ENCODE data around the gene HMG20B. TPM values are rescaled to one million over a fixed set of nuclear protein-coding genes. Genes with fewer than 3 reads are reported as not detected.

HMG20B gene
- total and polyA plus RNA-seq, 2 of the 8 experiments (the other 6 are each of a cell fraction or from before 2014, with no cell fraction given) = 42.9 to 74.2 TPM

- Histone ChIP-seq H4K8ac (ENCODE audit: extremely low read depth, insufficient read depth, low read length) (no peak overlapping the region), H3K4ac (replicated peaks; ENCODE audit: insufficient read length, low read depth, low read length) (no peak overlapping the region), H4K91ac (replicated peaks; ENCODE audit: insufficient read length, low read length) (no peak overlapping the region), H3K23me2 (ENCODE audit: low read depth, low read length) (peaks cover 9% of the 10 kb centered on the region; the same call in 1 of the 2 replicates), H3K14ac (ENCODE audit: insufficient read length) (no peak overlapping the region), H2AFZ (ENCODE audit: low read length) (no peak overlapping the region), H3K79me2 (ENCODE audit: control insufficient read depth in 1 of 2, insufficient read depth in 2 of 2, low read length in 2 of 2) (peaks cover 0 to 1% of the 10 kb centered on the region in 2 experiments; a peak in 1 of 4 replicates), H2BK120ac (replicated peaks; ENCODE audit: low read depth, low read length) (no peak overlapping the region), H4K20me1 (replicated peaks in 1 of 2; ENCODE audit: control insufficient read depth in 1 of 2, insufficient read depth in 2 of 2, low read length in 2 of 2) (peaks cover 0 to 9% of the 10 kb centered on the region in 2 experiments), H3K56ac (replicated peaks; ENCODE audit: insufficient read length, low read depth, low read length) (no peak overlapping the region), H3K27me3 (replicated peaks in 1 of 4; ENCODE audit: control insufficient read depth in 3 of 4, extremely low read depth in 1 of 4, insufficient read depth in 3 of 4, low read length in 3 of 4) (no peaks in the 10 kb centered on the region), H2BK5ac (ENCODE audit: low read depth, low read length) (no peak overlapping the region), H3K18ac (ENCODE audit: extremely low read depth, low read length) (no peak overlapping the region), H2BK15ac (ENCODE audit: low read length) (no peak overlapping the region), H4K5ac (ENCODE audit: insufficient read length, low read depth, low read length) (no peak overlapping the region), H2BK12ac (ENCODE audit: low read depth, low read length) (no peak overlapping the region), H3K23ac (ENCODE audit: insufficient read length) (no peak overlapping the region), H2AK5ac (ENCODE audit: low read depth, low read length) (no peak overlapping the region), H3K79me1 (ENCODE audit: low read depth, low read length) (no peaks in the 10 kb centered on the region), H3K9me3 (ENCODE audit: insufficient read depth in 2 of 2, low read depth in 1 of 2, low read length in 1 of 2) (no peaks in the 10 kb centered on the region), H3K4me2 (ENCODE audit: insufficient read depth in 1 of 2, low read depth in 2 of 2, low read length in 2 of 2) (no peak overlapping the region), H3K9ac (replicated peaks in 1 of 4; ENCODE audit: extremely low read depth in 1 of 4, low read depth in 3 of 4, low read length in 3 of 4) (no peak overlapping the region), H3K36me3 (ENCODE audit: control insufficient read depth in 2 of 4, insufficient read depth in 4 of 4, low read length in 3 of 4) (peaks cover 6 to 22% (median 14%) of the 10 kb centered on the region in 4 experiments; a peak in 6 of 8 replicates), H2BK20ac (ENCODE audit: low read length) (no peak overlapping the region), H3K4me3 (ENCODE audit: extremely low read depth in 1 of 4, insufficient read depth in 2 of 4, low read depth in 3 of 4, low read length in 4 of 4) (no peak overlapping the region), H3K4me1 (replicated peaks in 1 of 4; ENCODE audit: control insufficient read depth in 3 of 4, insufficient read depth in 4 of 4, low read length in 3 of 4) (no peaks in the 10 kb centered on the region; a peak in 1 of 7 replicates), H3K27ac (ENCODE audit: low read depth, low read length) (no peak overlapping the region)
- WGBS, 2 experiments (ENCODE audit: extremely low coverage in 1 of 2, insufficient coverage in 1 of 2, insufficient read length in 1 of 2, insufficient replicate concordance in 2 of 2, low coverage in 1 of 2, low lambda C conversion rate in 2 of 2, missing lambda C conversion rate in 1 of 2) = 92% methylated on average over 20 of the region's 21 CpGs; no CpG with 5 or more reads in 1 of the 2 experiments
- DNase-seq (ENCODE audit: low read depth in 1 of 2, low spot score in 2 of 2) (no peak), FAIRE-seq (no peak)
- ChIA-PET CTCF (ENCODE audit: partially characterized antibody) (interaction anchor here (0.6 to 2.2 kb wide), 11 partner anchors 8 to 132 kb away, joined by 3 to 16 read pairs (median 4); partner anchors contain the start of gene TEKTIP1), POLR2A (ENCODE audit: partially characterized antibody) (interaction anchor here (0.9 to 4.3 kb wide), 6 partner anchors 10 to 34 kb away, joined by 3 to 30 read pairs (median 4); partner anchors contain the start of gene TEKTIP1)
- no peak for TF ChIP-seq CTBP2 (IDR thresholded peaks at IDR 0.05; ENCODE audit: borderline replicate concordance, insufficient read depth, insufficient read length, low read length)
- TF ChIP-seq NRF1 (IDR thresholded peaks at IDR 0.05; ENCODE audit: low read depth, low read length) = no peak
Observed at GRCh38 chr19:3527238-3527910, 45.4 kb upstream of the HMG20B start.
